Suppressor macrophage treated with lipopolysaccharide for 4 hours (primary cell): Measurements from ENCODE around the gene CEP170B.
A peak's percentile ranks its signal among the peaks of the same experiment; 100 is the strongest.
"Not testable (repeated sequence)": the region's sequence is repeated elsewhere in the genome, so short reads cannot be mapped to it uniquely, and the experiment has no call there.

Experiments
- DNase-seq: peaks from one replicate; pipeline ENCODE4 v3.0.0-alpha.2; 2020

The CEP170B gene

GRCh38 chr14:104919152-104919992 is 54.3 kb downstream of the CEP170B start:
- not testable (repeated sequence) for DNase-seq

- no peak for DNase-seq
These were observed 54.9 kb downstream of the CEP170B start for GRCh38 chr14:104919993-104920315.

- no peak for DNase-seq
These were observed 58.8 kb downstream of the CEP170B start for GRCh38 chr14:104923640-104924420.

- DNase-seq = peak; percentile 31
These were observed 59.5 kb downstream of the CEP170B start, which contains the start of gene PLD4 for GRCh38 chr14:104924421-104925213. Gene PLD4 (plus strand): TSS chr14:104924879. CDS start chr14:104927141, 2,262 bp downstream.

GRCh38 chr14:104925214-104925854 is 60.3 kb downstream of the CEP170B start:
- no peak for DNase-seq

GRCh38 chr14:104925855-104926609 is 61.0 kb downstream of the CEP170B start:
- DNase-seq = no peak

GRCh38 chr14:104926619-104927431 is 61.8 kb downstream of the CEP170B start:
- peak; percentile 77 for DNase-seq

GRCh38 chr14:104927432-104927816 is 62.4 kb downstream of the CEP170B start:
- DNase-seq = no peak

GRCh38 chr14:104927901-104928300 is 62.8 kb downstream of the CEP170B start:
- no peak for DNase-seq

GRCh38 chr14:104928391-104929133 is 63.5 kb downstream of the CEP170B start:
- DNase-seq = no peak

- DNase-seq = no peak
These were observed 64.5 kb downstream of the CEP170B start for GRCh38 chr14:104929268-104930230.

- DNase-seq = no peak
These were observed 65.6 kb downstream of the CEP170B start for GRCh38 chr14:104930526-104931303.

- DNase-seq = no peak
These were observed 66.3 kb downstream of the CEP170B start for GRCh38 chr14:104931304-104931770.

- DNase-seq = no peak
These were observed 67.0 kb downstream of the CEP170B start for GRCh38 chr14:104931771-104932675.

GRCh38 chr14:104932676-104933631 is 67.9 kb downstream of the CEP170B start:
- peak; percentile 91 for DNase-seq
